ENCODE data around the gene MYO10. TPM values are rescaled to one million over a fixed set of nuclear protein-coding genes. Genes with fewer than 3 reads are reported as not detected.

The MYO10 gene
- total and polyA plus RNA-seq, 2 of the 8 experiments (the other 6 are each of a cell fraction or from before 2014, with no cell fraction given): 21.5 to 107 TPM

DNA sequence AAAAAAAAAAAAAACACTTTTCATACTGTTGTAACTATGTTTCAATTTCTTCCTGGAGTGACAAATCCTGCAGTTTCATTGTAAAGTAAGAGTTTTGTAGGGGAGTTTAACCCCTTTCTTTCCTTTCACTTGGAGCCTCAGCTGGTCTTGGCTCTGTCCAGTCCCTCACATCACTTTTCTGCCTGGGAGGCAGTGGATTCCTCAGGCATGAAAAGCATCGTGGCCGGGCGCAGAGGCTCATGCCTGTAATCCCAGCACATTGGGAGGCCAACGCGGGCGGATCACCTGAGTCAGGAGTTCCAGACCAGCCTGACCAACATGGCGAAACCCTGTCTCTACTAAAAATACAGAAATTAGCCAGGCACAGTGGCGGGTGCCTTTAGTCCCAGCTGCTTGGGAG is 45.6 kb upstream of the MYO10 start:
- no peaks in the 10 kb centered on the region for H3K27me3 ChIP-seq (replicated peaks in 1 of 4; ENCODE audit: control insufficient read depth in 3 of 4, extremely low read depth in 1 of 4, insufficient read depth in 3 of 4, low read length in 3 of 4)
- H3K23me2 ChIP-seq (ENCODE audit: low read depth, low read length): no peaks in the 10 kb centered on the region
- POLR2A ChIA-PET (ENCODE audit: partially characterized antibody): interaction anchor here (0.6 kb wide), 1 partner anchor 493 kb away, joined by 5 read pairs; no protein-coding TSS in a partner anchor
- H2BK20ac ChIP-seq (ENCODE audit: low read length): no peak overlapping the region
- H2AK5ac ChIP-seq (ENCODE audit: low read depth, low read length): no peak overlapping the region
- DNase-seq (ENCODE audit: low read depth in 1 of 2, low spot score in 2 of 2) (no peak), FAIRE-seq (no peak)
- no peaks in the 10 kb centered on the region for H3K36me3 ChIP-seq (ENCODE audit: control insufficient read depth in 2 of 4, insufficient read depth in 4 of 4, low read length in 3 of 4)
- H3K27ac ChIP-seq (ENCODE audit: low read depth, low read length): no peak overlapping the region
- no peak overlapping the region for H3K9ac ChIP-seq (replicated peaks in 1 of 4; ENCODE audit: extremely low read depth in 1 of 4, low read depth in 3 of 4, low read length in 3 of 4)
- H4K91ac ChIP-seq (replicated peaks; ENCODE audit: insufficient read length, low read length): no peak overlapping the region
- WGBS, 2 experiments (ENCODE audit: extremely low coverage in 1 of 2, insufficient coverage in 1 of 2, insufficient read length in 1 of 2, insufficient replicate concordance in 2 of 2, low coverage in 1 of 2, low lambda C conversion rate in 2 of 2, missing lambda C conversion rate in 1 of 2): 93% methylated on average over 8 of the region's 8 CpGs; no CpG with 5 or more reads in 1 of the 2 experiments
- no peak overlapping the region for H3K23ac ChIP-seq (ENCODE audit: insufficient read length)
- H2BK15ac ChIP-seq (ENCODE audit: low read length): no peak overlapping the region
- no peak overlapping the region for H3K18ac ChIP-seq (ENCODE audit: extremely low read depth, low read length)
- no peak overlapping the region for H3K56ac ChIP-seq (replicated peaks; ENCODE audit: insufficient read length, low read depth, low read length)
- no peaks in the 10 kb centered on the region for H4K20me1 ChIP-seq (replicated peaks in 1 of 2; ENCODE audit: control insufficient read depth in 1 of 2, insufficient read depth in 2 of 2, low read length in 2 of 2)
- CTCF ChIA-PET (ENCODE audit: partially characterized antibody): interaction anchor here (0.6 to 1.1 kb wide), 2 partner anchors 34 to 190 kb away, joined by 4 read pairs; no protein-coding TSS in a partner anchor
- H3K14ac ChIP-seq (ENCODE audit: insufficient read length): no peak overlapping the region
- H4K5ac ChIP-seq (ENCODE audit: insufficient read length, low read depth, low read length): no peak overlapping the region
- no peak overlapping the region for H3K4me3 ChIP-seq (ENCODE audit: extremely low read depth in 1 of 4, insufficient read depth in 2 of 4, low read depth in 3 of 4, low read length in 4 of 4)
- H2BK120ac ChIP-seq (replicated peaks; ENCODE audit: low read depth, low read length): no peak overlapping the region
- no peaks in the 10 kb centered on the region for H3K9me3 ChIP-seq (ENCODE audit: insufficient read depth in 2 of 2, low read depth in 1 of 2, low read length in 1 of 2)
- no peak overlapping the region for H3K4me2 ChIP-seq (ENCODE audit: insufficient read depth in 1 of 2, low read depth in 2 of 2, low read length in 2 of 2)
- no peak overlapping the region for H2BK5ac ChIP-seq (ENCODE audit: low read depth, low read length)
- no peak overlapping the region for H2AFZ ChIP-seq (ENCODE audit: low read length)
- no peaks in the 10 kb centered on the region for H3K79me1 ChIP-seq (ENCODE audit: low read depth, low read length)
- no peak overlapping the region for H4K8ac ChIP-seq (ENCODE audit: extremely low read depth, insufficient read depth, low read length)
- no peaks in the 10 kb centered on the region for H3K79me2 ChIP-seq (ENCODE audit: control insufficient read depth in 1 of 2, insufficient read depth in 2 of 2, low read length in 2 of 2)
- H3K4me1 ChIP-seq (replicated peaks in 1 of 4; ENCODE audit: control insufficient read depth in 3 of 4, insufficient read depth in 4 of 4, low read length in 3 of 4): no peaks in the 10 kb centered on the region
- no peak overlapping the region for H2BK12ac ChIP-seq (ENCODE audit: low read depth, low read length)
- H3K4ac ChIP-seq (replicated peaks; ENCODE audit: insufficient read length, low read depth, low read length): no peak overlapping the region
- no peak for TF ChIP-seq KDM1A (IDR thresholded peaks at IDR 0.05; ENCODE audit: borderline replicate concordance, low read length)
